ENCODE results near the gene PHF1. TPM values are rescaled to one million over a fixed set of nuclear protein-coding genes. Genes with fewer than 3 reads are reported as not detected.
A peak's percentile ranks its signal among the peaks of the same experiment; 100 is the strongest.
"Not testable (repeated sequence)": the region's sequence is repeated elsewhere in the genome, so short reads cannot be mapped to it uniquely, and the experiment has no call there.

Gene PHF1
- total RNA-seq, 2 donors from 2014 or later = 51.8 to 69.8 TPM

DNA sequence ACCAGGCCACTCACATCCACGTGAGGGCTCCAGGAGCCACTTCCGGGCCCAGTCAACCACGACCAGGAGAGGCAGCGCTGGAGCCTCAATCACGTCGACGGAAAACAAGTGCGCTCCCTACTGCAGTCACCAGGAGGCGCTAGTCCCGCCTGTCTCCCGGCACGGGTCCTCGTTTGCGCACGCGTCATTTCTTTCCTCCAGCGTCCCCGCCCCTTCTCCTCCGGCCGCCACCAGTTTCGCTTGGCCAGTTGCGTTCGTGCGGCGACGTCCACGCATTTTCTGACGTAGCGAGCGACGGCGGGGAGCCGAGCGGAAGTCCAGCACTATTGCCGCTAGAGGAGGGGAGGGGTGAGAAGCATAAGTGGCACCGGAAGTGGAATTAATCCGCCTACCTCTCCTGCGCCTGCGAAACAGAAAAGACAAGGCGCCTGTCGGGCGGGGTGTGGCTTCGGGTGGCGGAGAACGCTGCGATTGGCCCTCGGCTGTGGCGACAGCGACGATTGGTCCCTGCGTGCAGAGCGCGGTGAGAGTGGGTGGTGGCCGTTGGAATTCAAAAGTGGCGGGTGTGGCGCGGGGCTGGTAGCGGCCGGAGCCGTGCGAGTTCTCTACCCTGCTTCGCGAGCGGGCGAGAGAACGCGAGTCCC lies 19.4 kb upstream of the PHF1 start, which contains the start of gene KIFC1:
TSS of gene KIFC1 (plus strand) at position 546 of the 644 bp plus-strand sequence. CDS start 163 bp downstream, outside the sequence.
- Histone ChIP-seq H3K27me3 (no peaks in the 10 kb centered on the region), H3K27ac (peak within 1 kb of the TSS; percentile 89 to 94), H3K4me3 (peak within 1 kb of the TSS; percentile 34 to 53), H3K36me3 (no peaks in the 10 kb centered on the region), H3K9me3 (no peaks in the 10 kb centered on the region), H3K4me1 (peaks cover 0 to 14% of the 10 kb centered on the region in 2 donors)
- DNase-seq (ENCODE audit: low spot score) = peak; percentile 99
- TF ChIP-seq, protein P1, sequence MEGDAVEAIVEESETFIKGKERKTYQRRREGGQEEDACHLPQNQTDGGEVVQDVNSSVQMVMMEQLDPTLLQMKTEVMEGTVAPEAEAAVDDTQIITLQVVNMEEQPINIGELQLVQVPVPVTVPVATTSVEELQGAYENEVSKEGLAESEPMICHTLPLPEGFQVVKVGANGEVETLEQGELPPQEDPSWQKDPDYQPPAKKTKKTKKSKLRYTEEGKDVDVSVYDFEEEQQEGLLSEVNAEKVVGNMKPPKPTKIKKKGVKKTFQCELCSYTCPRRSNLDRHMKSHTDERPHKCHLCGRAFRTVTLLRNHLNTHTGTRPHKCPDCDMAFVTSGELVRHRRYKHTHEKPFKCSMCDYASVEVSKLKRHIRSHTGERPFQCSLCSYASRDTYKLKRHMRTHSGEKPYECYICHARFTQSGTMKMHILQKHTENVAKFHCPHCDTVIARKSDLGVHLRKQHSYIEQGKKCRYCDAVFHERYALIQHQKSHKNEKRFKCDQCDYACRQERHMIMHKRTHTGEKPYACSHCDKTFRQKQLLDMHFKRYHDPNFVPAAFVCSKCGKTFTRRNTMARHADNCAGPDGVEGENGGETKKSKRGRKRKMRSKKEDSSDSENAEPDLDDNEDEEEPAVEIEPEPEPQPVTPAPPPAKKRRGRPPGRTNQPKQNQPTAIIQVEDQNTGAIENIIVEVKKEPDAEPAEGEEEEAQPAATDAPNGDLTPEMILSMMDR (IDR thresholded peaks at IDR 0.05) = peak; percentile 91 to 98

DNA sequence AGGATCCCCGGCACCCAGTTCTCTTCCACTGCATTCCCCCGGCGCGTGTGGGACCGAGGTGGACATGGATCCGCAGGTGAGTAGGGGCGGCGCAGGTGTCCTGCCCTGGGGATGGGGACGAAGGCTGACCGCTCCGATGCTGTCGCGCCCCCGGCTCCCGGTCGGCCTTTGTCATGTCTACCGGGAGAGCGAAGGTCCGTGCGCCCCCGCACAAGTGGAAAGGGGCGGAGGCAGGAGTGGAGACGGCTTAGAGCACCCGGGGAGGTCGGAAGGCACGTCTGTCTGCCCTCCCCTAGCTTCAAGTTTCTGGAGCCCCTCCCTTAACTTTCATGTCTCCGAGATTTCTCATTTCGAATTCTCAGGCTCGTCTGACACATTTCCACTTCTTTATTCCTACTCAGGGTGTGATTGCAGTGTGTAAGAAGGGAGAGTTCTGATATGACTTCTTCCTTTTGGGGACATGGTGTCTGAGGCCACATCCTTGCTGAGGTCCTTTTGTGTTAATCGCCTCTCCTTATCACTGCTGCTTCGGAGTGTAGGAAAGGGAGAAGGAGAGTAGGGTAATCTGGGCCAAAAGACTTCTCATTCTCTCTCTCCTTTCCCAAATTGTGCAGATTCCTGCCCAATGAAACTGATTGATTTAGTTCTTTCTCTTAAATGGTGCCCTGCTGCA lies 18.8 kb upstream of the PHF1 start:
- H3K27ac ChIP-seq = peak overlapping the region; percentile 65 to 94
- H3K27me3 ChIP-seq = no peaks in the 10 kb centered on the region

DNA sequence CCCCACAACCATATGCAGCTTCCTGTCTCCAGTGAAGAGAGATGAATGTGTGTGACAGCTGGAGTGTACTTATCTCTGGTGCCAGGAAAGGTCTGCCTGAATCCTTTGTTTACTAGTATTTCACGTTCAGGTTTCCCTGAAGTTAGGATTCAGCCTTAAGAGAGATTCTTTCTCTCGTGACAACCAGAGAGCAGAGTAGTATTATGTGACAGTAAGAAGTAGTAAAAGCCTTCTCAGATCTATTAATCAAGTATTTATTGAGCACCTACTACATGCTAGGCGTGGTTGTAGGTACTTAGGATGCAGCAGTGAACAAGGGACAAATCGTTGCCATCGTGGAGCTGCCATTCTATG lies 18.2 kb upstream of the PHF1 start:
- H3K27me3 ChIP-seq = no peaks in the 10 kb centered on the region
- H3K9me3 ChIP-seq = no peaks in the 10 kb centered on the region
- H3K27ac ChIP-seq = no peak overlapping the region
- TF ChIP-seq, protein P1 (IDR thresholded peaks at IDR 0.05) = no peak
- H3K4me3 ChIP-seq = peak overlapping the region in 1 of 2 donors; percentile 53
- peaks cover 0 to 14% of the 10 kb centered on the region in 2 donors for H3K4me1 ChIP-seq
- H3K36me3 ChIP-seq = no peaks in the 10 kb centered on the region
- DNase-seq (ENCODE audit: low spot score) = no peak

More for the DNA sequence above, 18.8 kb upstream of the PHF1 start:
- H3K4me3 ChIP-seq = peak overlapping the region; percentile 34 to 53
- DNase-seq (ENCODE audit: low spot score) = no peak
- H3K36me3 ChIP-seq = no peaks in the 10 kb centered on the region
- TF ChIP-seq, protein P1 (IDR thresholded peaks at IDR 0.05) = no peak
- peaks cover 0 to 14% of the 10 kb centered on the region in 2 donors for H3K4me1 ChIP-seq
- no peaks in the 10 kb centered on the region for H3K9me3 ChIP-seq

DNA sequence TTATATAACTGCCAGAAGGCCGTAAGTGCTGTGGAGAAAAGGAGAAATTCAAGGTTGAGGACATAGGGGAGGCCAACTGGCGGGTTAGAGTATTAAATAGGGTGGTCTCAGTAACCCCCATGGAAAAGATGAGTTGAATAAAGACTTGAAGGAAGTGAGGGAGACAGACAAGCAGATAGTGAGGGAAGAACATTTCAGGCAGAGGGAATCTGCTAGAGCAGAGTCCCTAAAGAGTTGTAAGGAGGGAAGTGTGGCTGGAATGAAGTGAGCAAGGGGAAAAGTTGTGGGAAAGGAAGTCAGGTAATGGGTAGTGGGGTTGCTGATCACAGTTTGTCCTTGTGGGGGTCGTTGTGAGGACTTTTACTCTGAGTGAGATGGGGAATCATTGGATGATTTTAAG lies 17.8 kb upstream of the PHF1 start:
- no peaks in the 10 kb centered on the region for H3K36me3 ChIP-seq
- peaks cover 0 to 14% of the 10 kb centered on the region in 2 donors for H3K4me1 ChIP-seq
- no peak overlapping the region for H3K27ac ChIP-seq
- H3K27me3 ChIP-seq = no peaks in the 10 kb centered on the region
- no peaks in the 10 kb centered on the region for H3K9me3 ChIP-seq
- DNase-seq (ENCODE audit: low spot score) = no peak
- TF ChIP-seq, protein P1 (IDR thresholded peaks at IDR 0.05) = no peak
- no peak overlapping the region for H3K4me3 ChIP-seq

DNA sequence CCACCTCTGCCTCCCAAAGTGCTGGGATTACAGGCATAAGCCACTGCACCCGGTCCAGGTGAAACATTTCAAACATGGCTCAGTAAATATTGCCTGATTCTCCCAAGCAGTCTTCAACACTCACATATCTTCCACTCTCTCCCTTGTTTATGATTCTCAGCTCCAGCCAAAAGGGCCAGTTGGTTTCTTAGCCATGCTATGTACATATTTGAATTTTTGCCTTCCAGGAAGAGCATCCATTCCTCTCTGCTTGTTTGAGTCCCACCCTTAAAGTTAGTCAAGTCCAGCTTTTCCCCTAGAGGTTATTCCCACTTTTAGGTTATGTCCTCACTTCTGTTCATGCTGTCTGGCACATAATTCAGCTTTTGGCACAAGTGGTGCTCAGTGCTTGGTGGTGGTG lies 13.3 kb upstream of the PHF1 start:
- Histone ChIP-seq H3K4me3 (no peak overlapping the region), H3K27me3 (no peaks in the 10 kb centered on the region), H3K27ac (no peak overlapping the region), H3K4me1 (peaks cover 0 to under 1% of the 10 kb centered on the region in 2 donors), H3K9me3 (no peaks in the 10 kb centered on the region), H3K36me3 (no peaks in the 10 kb centered on the region)
- no peak for DNase-seq (ENCODE audit: low spot score)
- TF ChIP-seq, protein P1 (IDR thresholded peaks at IDR 0.05) = no peak

DNA sequence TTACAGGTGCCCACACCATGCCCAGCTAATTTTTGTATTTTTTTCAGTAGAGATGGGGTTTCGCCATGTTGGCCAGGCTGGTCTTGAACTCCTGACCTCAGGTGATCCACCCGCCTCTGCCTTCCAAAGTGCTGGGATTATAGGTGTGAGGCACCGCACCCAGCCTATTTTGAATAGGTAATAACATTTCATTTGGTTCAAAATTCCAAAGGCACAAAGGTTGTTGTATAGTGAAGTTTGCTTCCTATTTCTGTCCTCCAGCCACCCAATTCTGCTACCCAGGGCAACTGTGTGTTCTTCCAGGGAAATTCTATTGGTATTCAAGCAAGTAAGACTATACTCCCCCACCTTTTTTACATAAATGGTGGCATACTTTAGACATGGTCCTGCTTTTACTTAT lies 12.2 kb upstream of the PHF1 start:
- DNase-seq (ENCODE audit: low spot score); H3K27me3 ChIP-seq; H3K9me3 ChIP-seq; H3K4me3 ChIP-seq; H3K4me1 ChIP-seq; H3K36me3 ChIP-seq; H3K27ac ChIP-seq: not testable (repeated sequence)

DNA sequence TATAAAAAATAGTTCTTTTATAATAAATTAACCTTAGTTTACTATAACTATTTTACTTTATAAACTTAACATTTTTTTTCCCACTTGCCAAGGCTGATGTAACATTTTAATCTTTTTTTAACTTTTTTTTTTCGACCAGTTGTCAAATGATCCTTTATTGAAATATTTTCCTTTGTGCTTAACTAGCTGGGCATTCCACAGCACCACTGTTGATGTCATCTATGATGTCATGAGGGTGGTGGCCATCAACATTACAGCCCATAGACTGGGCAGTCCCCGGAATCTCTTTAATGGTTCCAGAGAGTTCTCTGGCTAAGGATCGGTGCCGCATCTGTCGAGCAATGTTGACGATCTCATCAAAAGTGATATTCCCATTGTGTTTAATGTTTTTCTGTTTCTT lies 10.9 kb upstream of the PHF1 start:
- not testable (repeated sequence) for H3K4me1 ChIP-seq; H3K4me3 ChIP-seq; H3K9me3 ChIP-seq; H3K27ac ChIP-seq; H3K36me3 ChIP-seq; H3K27me3 ChIP-seq; DNase-seq (ENCODE audit: low spot score)
